ENCODE measurements around the gene COMMD9.

DNA sequence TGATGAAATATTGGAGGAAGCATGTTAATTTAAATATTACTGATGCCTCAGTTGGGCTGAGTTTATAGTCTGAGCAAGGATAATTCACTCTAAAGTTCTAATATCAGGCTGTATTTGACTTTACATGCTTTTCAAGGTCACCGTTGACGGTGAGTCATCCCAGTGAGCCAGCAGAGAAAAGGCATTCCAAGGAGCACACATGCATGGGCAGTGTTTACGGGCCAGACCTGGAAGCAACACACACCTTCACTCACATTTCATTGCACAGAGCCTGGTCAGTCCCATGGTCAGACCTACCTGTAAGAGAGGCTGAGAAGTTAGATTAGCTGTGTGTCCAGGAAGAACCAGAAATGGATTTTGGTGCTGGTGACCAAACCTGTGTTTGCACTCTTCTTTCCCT lies 53.5 kb downstream of the COMMD9 start:
- TF ChIP-seq, protein P1, sequence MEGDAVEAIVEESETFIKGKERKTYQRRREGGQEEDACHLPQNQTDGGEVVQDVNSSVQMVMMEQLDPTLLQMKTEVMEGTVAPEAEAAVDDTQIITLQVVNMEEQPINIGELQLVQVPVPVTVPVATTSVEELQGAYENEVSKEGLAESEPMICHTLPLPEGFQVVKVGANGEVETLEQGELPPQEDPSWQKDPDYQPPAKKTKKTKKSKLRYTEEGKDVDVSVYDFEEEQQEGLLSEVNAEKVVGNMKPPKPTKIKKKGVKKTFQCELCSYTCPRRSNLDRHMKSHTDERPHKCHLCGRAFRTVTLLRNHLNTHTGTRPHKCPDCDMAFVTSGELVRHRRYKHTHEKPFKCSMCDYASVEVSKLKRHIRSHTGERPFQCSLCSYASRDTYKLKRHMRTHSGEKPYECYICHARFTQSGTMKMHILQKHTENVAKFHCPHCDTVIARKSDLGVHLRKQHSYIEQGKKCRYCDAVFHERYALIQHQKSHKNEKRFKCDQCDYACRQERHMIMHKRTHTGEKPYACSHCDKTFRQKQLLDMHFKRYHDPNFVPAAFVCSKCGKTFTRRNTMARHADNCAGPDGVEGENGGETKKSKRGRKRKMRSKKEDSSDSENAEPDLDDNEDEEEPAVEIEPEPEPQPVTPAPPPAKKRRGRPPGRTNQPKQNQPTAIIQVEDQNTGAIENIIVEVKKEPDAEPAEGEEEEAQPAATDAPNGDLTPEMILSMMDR (conservative IDR thresholded peaks at IDR 0.05 in 1 of 2, IDR thresholded peaks at IDR 0.05 in 1 of 2; ENCODE audit: low read depth in 1 of 2, low read length in 2 of 2): no peak
- no peak for TF ChIP-seq EZH2 (IDR thresholded peaks at IDR 0.05; ENCODE audit: low read length, missing control alignments)
